ENCODE data around the gene PTCH1. TPM values are rescaled to one million over a fixed set of nuclear protein-coding genes. Genes with fewer than 3 reads are reported as not detected.

Gene PTCH1
- total and polyA plus RNA-seq, 7 donors = 0.81 to 7.5 (median 3.5) TPM

DNA sequence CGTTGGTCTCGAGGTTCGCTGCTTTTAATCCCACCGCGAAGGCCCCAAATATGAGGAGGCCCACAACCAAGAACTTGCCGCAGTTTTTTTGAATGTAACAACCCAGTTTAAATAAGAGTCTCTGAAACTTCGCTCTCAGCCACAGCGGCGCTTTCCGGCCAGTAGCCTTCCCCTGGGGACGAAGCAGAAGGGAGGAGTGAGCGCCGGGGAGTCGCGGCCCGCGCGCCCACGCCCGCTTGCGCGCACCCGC lies 10.4 kb downstream of the PTCH1 start:
- peak overlapping the region; percentile 87 for H3K4me3 ChIP-seq
- ATAC-seq = no peak
- TF ChIP-seq, protein P1, sequence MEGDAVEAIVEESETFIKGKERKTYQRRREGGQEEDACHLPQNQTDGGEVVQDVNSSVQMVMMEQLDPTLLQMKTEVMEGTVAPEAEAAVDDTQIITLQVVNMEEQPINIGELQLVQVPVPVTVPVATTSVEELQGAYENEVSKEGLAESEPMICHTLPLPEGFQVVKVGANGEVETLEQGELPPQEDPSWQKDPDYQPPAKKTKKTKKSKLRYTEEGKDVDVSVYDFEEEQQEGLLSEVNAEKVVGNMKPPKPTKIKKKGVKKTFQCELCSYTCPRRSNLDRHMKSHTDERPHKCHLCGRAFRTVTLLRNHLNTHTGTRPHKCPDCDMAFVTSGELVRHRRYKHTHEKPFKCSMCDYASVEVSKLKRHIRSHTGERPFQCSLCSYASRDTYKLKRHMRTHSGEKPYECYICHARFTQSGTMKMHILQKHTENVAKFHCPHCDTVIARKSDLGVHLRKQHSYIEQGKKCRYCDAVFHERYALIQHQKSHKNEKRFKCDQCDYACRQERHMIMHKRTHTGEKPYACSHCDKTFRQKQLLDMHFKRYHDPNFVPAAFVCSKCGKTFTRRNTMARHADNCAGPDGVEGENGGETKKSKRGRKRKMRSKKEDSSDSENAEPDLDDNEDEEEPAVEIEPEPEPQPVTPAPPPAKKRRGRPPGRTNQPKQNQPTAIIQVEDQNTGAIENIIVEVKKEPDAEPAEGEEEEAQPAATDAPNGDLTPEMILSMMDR (IDR thresholded peaks at IDR 0.05) = no peak

DNA sequence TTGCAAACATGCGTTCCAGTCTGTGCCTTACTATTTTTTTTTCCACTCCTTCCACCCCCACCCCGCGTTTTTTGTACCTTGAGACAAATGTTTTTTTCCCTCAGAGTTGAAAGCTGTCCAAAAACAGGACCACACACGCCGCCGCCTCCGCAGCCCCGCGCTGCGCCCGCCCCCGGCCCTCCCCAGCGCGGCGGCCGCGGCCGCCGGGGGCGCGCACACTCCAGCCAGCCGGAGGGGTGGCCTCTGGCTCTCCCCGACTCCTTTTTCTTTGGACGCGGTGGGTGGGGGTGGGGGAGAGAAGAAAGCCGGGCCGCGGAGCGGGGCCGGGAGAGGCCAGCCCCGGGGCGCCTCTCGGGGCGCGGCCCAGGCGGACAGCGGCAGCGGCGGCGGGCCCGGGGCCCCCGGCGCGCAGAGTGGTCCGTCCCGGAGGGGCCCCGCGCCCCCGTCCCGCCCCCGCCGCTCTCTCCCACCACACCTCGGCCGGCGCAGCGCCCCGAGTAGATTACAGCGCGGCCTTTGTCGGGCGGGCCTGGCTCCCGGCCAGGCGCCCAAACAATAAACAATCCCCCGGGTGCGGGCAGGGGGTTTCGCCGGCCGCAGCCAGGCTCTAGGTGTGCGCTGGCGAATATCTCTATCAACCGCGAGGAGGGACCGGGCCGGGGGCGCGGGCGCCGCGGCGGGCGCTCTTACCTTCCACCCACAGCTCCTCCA lies 10.9 kb downstream of the PTCH1 start:
- H3K27me3 ChIP-seq (ENCODE audit: insufficient read depth in 3 of 3, low read length in 2 of 3) = no peaks in the 10 kb centered on the region
- H3K36me3 ChIP-seq (ENCODE audit: insufficient read depth in 1 of 2, low read depth in 1 of 2) = no peaks in the 10 kb centered on the region
- no peak for ATAC-seq
- intact Hi-C loops (cut with DNase I) = loop anchor here in 1 of 2 donors (1.0 to 5.0 kb wide), 3 partner anchors 43 to 369 kb away; partner anchors contain the start of gene ERCC6L2
- TF ChIP-seq, protein P1 (IDR thresholded peaks at IDR 0.05) = peak; percentile 16
- peak; percentile 52 to 67 for DNase-seq
- WGBS, 3 donors = 0 to 1% (median 1%) methylated on average over 33 to 81 of the region's 81 CpGs
- H3K9me3 ChIP-seq = no peaks in the 10 kb centered on the region
- peak overlapping the region; percentile 87 for H3K4me3 ChIP-seq
- peak overlapping the region; percentile 88 for H3K27ac ChIP-seq
- peaks cover 8% of the 10 kb centered on the region for H3K4me1 ChIP-seq

More for the DNA sequence above, 10.4 kb downstream of the PTCH1 start:
- Histone ChIP-seq H3K4me1 (peaks cover 8% of the 10 kb centered on the region), H3K36me3 (ENCODE audit: insufficient read depth in 1 of 2, low read depth in 1 of 2) (no peaks in the 10 kb centered on the region), H3K9me3 (no peaks in the 10 kb centered on the region), H3K27me3 (ENCODE audit: insufficient read depth in 3 of 3, low read length in 2 of 3) (no peaks in the 10 kb centered on the region), H3K27ac (peak overlapping the region; percentile 88)
- intact Hi-C loops (cut with DNase I) = loop anchor here in 1 of 2 donors (1.0 to 5.0 kb wide), 3 partner anchors 44 to 369 kb away; partner anchors contain the start of gene ERCC6L2
- WGBS, 3 donors = 0% methylated on average over 20 to 23 of the region's 23 CpGs
- DNase-seq = no peak

DNA sequence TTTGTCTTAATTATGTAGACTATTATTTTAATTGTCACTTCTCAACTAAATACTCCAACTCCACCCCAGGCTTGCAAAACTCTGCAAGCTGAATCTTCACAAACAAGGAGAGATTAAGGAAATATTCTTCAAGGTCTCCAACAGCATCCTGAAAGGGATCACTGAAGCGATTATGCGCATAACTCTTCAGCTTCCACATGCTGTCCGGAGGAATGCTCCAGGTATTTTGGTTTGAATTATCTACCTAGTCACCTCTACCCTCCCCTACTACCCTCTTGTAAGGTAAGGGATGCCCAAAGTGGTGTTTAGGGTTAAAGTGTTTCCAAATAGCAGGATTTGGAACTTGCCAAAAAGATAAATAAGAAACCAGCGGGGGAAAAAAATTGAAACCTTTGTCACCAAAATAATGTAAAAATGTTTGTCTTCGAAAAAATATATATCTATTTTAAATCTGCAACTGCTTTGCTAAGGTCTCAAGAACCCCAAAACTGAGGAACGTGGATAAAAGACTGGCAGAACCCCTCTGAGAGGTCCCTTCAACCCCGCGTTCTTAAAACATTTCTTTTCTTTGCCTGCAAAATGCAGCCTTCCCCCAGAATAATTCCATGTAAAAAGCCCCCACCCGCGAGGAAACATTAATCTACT lies 11.6 kb downstream of the PTCH1 start:
- intact Hi-C loops (cut with DNase I) = loop anchor here in 1 of 2 donors (5.0 kb wide), 1 partner anchor 78 kb away; no protein-coding TSS in a partner anchor
- no peaks in the 10 kb centered on the region for H3K27me3 ChIP-seq (ENCODE audit: insufficient read depth in 3 of 3, low read length in 2 of 3)
- peak overlapping the region; percentile 87 for H3K4me3 ChIP-seq
- H3K9me3 ChIP-seq = no peaks in the 10 kb centered on the region
- ATAC-seq (no peak), DNase-seq (no peak)
- H3K27ac ChIP-seq = peak overlapping the region; percentile 88
- peaks cover 8% of the 10 kb centered on the region for H3K4me1 ChIP-seq
- TF ChIP-seq, protein P1 (IDR thresholded peaks at IDR 0.05) = no peak
- H3K36me3 ChIP-seq (ENCODE audit: insufficient read depth in 1 of 2, low read depth in 1 of 2) = no peaks in the 10 kb centered on the region
- 24 to 32% (median 25%) methylated on average over 10 of the region's 10 CpGs for WGBS, 3 donors

DNA sequence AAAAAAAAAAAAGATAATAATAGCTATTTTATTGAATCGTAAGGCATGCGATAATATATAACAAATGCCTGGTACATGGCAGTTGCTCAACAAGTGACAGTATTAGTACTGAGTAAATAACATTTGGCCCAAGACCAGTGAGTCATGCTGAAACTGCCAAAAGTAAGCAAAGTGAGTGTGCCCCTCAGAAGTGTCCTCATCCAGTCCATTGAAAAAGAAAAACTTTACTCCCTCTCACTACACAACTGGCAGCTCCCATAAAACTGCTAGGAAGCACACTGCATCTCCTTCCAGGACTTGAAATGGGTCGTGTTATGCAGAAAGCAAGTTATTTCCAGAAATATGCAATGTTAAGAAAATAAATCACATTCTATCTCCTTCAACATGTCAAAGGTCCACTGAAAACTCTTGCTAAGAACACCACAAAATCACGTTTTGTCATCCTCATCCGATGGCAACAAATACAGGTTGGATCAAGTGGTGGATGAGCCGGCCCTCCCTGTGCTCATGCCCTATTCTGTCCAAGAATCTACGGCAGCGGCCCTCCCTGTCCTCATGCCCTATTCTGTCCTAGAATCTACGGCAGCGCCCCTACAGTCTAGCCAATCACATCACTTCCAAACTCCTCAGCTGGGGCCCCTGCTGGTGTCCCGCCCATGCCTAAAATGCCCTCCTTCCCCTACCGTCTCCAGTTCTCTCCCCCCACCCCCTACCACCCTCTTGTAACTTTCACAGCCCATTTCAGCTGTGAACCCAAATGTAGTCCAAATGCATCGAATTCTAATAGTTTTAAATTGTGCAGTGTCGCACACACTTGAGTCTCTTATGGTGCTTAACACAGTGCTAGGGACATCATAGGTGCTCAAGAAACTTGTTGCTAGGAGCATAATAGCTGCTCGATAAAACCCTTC lies 12.5 kb downstream of the PTCH1 start:
- no peak for DNase-seq
- intact Hi-C loops (cut with DNase I) = no loop called here
- no peak overlapping the region for H3K27ac ChIP-seq
- no peaks in the 10 kb centered on the region for H3K9me3 ChIP-seq
- H3K4me3 ChIP-seq = peak overlapping the region; percentile 87
- TF ChIP-seq, protein P1 (IDR thresholded peaks at IDR 0.05) = no peak
- H3K27me3 ChIP-seq (ENCODE audit: insufficient read depth in 3 of 3, low read length in 2 of 3) = no peaks in the 10 kb centered on the region
- H3K36me3 ChIP-seq (ENCODE audit: insufficient read depth in 1 of 2, low read depth in 1 of 2) = no peaks in the 10 kb centered on the region
- 49 to 71% (median 49%) methylated on average over 15 of the region's 15 CpGs for WGBS, 3 donors
- no peak for ATAC-seq
- peaks cover 8% of the 10 kb centered on the region for H3K4me1 ChIP-seq
